Tibial artery (tissue), 4 donors: ENCODE results near the gene CNTN4.

Experiments used
- DNase-seq, 2 donors: peaks; one replicate each; pipeline ENCODE4 v3.0.0-alpha.2; 2019
- H3K27ac ChIP-seq, 2 donors: fragments of 200-600 bp; sonication (generic) in 1 of 2; 1 replicate in 1 of 2; 2 replicates in 1 of 2; pipeline ENCODE4 v1.5.1; 2018 to 2019; ENCODE audit warnings: mild to moderate bottlenecking in 1 of 2
- H3K27me3 ChIP-seq, 2 donors: fragments of 200-600 bp; sonication (generic) in 1 of 2; one replicate each; pipeline versions ENCODE4 v1.5.1 to v1.6.0; 2016 to 2019
- H3K36me3 ChIP-seq, 3 donors: fragments of 200-600 bp; sonication (generic) in 2 of 3; one replicate each; pipeline ENCODE4 v1.5.1; 2016 to 2019; ENCODE audit warnings: mild to moderate bottlenecking in 2 of 3
- H3K4me1 ChIP-seq, 4 donors: fragments of 200-600 bp; sonication (generic) in 2 of 4; 1 replicate in 3 of 4; 2 replicates in 1 of 4; pipeline ENCODE4 v1.5.1; 2016 to 2019
- H3K4me3 ChIP-seq, 2 donors: fragments of 200-600 bp; sonication (generic) in 1 of 2; 1 replicate in 1 of 2; 2 replicates in 1 of 2; pipeline ENCODE4 v1.5.1; 2018 to 2019; ENCODE audit warnings: mild to moderate bottlenecking in 2 of 2
- H3K9me3 ChIP-seq, 3 donors: fragments of 200-600 bp; sonication (generic) in 1 of 3; one replicate each; pipeline ENCODE4 v1.5.1; 2016 to 2019
- intact Hi-C: fragments of 100-400 bp; cut with DNase I; formaldehyde crosslinking; loops from one replicate; pipeline ENCODE4 v1.15.0; 2023; ENCODE audit warnings: low total_unique reads
- TF ChIP-seq, protein P1 (sequence below), 2 experiments: fragments of 200-600 bp in 1 of 2; fragments of 450-650 bp in 1 of 2; IDR thresholded peaks; one replicate each; pipeline ENCODE4 v1.5.1; 2017 to 2019; ENCODE audit warnings: antibody characterized with exemption in 2 of 2, mild to moderate bottlenecking in 1 of 2, moderate library complexity in 1 of 2

The CNTN4 gene

DNA sequence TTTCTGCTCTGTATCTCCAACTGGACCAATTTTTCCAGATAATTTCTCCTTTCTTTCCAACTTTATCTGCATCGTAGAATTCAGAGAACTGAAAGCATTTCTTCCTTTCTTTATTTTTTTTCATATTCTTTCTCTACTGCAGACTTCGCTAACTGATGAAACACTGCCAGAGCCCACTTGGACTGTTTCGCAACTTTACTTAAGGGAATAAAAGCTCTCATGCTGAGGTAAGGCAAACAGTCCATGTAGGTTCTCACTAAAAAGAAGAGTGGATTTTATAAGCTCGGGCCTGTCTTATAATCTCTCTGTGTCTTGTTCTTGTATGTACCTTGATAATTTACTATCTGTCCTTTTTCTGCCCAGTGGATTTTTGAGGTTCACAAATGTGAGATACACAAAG is 163.5 kb downstream of the CNTN4 start:
- TF ChIP-seq, protein P1, sequence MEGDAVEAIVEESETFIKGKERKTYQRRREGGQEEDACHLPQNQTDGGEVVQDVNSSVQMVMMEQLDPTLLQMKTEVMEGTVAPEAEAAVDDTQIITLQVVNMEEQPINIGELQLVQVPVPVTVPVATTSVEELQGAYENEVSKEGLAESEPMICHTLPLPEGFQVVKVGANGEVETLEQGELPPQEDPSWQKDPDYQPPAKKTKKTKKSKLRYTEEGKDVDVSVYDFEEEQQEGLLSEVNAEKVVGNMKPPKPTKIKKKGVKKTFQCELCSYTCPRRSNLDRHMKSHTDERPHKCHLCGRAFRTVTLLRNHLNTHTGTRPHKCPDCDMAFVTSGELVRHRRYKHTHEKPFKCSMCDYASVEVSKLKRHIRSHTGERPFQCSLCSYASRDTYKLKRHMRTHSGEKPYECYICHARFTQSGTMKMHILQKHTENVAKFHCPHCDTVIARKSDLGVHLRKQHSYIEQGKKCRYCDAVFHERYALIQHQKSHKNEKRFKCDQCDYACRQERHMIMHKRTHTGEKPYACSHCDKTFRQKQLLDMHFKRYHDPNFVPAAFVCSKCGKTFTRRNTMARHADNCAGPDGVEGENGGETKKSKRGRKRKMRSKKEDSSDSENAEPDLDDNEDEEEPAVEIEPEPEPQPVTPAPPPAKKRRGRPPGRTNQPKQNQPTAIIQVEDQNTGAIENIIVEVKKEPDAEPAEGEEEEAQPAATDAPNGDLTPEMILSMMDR (IDR thresholded peaks at IDR 0.05): no peak
- H3K4me1 ChIP-seq: peaks cover 0 to 9% (median 0%) of the 10 kb centered on the region in 4 donors
- peak overlapping the region; percentile 3 to 18 for H3K4me3 ChIP-seq
- no peaks in the 10 kb centered on the region for H3K27me3 ChIP-seq
- no peaks in the 10 kb centered on the region for H3K9me3 ChIP-seq
- no peaks in the 10 kb centered on the region for H3K36me3 ChIP-seq
- intact Hi-C loops: no loop called here
- DNase-seq: peak in 1 of 2 donors; percentile 30
- H3K27ac ChIP-seq: no peak overlapping the region

- H3K27me3 ChIP-seq: no peaks in the 10 kb centered on the region
- H3K4me3 ChIP-seq: no peak overlapping the region
- DNase-seq: no peak
- no peaks in the 10 kb centered on the region for H3K36me3 ChIP-seq
- no peaks in the 10 kb centered on the region for H3K9me3 ChIP-seq
- TF ChIP-seq, protein P1 (IDR thresholded peaks at IDR 0.05): no peak
- peaks cover 0 to 8% (median 0%) of the 10 kb centered on the region in 4 donors for H3K4me1 ChIP-seq
- intact Hi-C loops: no loop called here
- H3K27ac ChIP-seq: no peak overlapping the region
These were observed 167.9 kb downstream of the CNTN4 start for GRCh38 chr3:2266606-2267005.

- H3K9me3 ChIP-seq: no peaks in the 10 kb centered on the region
- H3K27ac ChIP-seq: no peak overlapping the region
- H3K36me3 ChIP-seq: no peaks in the 10 kb centered on the region
- no peaks in the 10 kb centered on the region for H3K27me3 ChIP-seq
- no peak for DNase-seq
- no peak overlapping the region for H3K4me3 ChIP-seq
- TF ChIP-seq, protein P1 (IDR thresholded peaks at IDR 0.05): no peak
- H3K4me1 ChIP-seq: no peaks in the 10 kb centered on the region
- intact Hi-C loops: no loop called here
These were observed 170.1 kb downstream of the CNTN4 start for GRCh38 chr3:2268779-2269178.

DNA sequence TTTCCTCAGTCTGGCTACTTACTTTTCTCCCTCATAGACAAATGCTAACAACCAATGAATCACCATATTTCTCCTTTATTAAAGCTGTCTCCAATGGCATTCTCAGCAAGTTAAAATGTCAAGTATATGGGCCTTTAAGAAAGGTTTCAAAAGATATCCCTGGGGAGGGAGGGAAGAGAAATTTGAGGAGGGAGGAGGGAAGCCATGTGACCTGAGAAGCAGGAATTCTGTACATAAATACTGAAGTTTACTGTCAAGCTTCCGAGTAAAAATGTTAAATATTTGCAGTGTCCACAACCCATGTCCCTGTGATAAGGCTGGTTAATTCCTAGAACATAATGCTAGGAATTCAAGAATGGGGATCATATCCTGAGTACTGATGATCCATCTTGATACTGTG is 175.9 kb downstream of the CNTN4 start:
- no peak for DNase-seq
- H3K27ac ChIP-seq: no peak overlapping the region
- H3K27me3 ChIP-seq: no peaks in the 10 kb centered on the region
- no peaks in the 10 kb centered on the region for H3K9me3 ChIP-seq
- H3K4me1 ChIP-seq: no peaks in the 10 kb centered on the region
- intact Hi-C loops: no loop called here
- TF ChIP-seq, protein P1 (IDR thresholded peaks at IDR 0.05): no peak
- H3K4me3 ChIP-seq: no peak overlapping the region
- H3K36me3 ChIP-seq: no peaks in the 10 kb centered on the region

- Histone ChIP-seq H3K4me1 (no peaks in the 10 kb centered on the region), H3K9me3 (no peaks in the 10 kb centered on the region), H3K36me3 (no peaks in the 10 kb centered on the region), H3K27ac (no peak overlapping the region), H3K4me3 (no peak overlapping the region), H3K27me3 (no peaks in the 10 kb centered on the region)
- DNase-seq: no peak
- intact Hi-C loops: no loop called here
- TF ChIP-seq, protein P1 (IDR thresholded peaks at IDR 0.05): no peak
These were observed 185.2 kb downstream of the CNTN4 start for GRCh38 chr3:2283818-2284217.

GRCh38 chr3:2300938-2301337 is 202.3 kb downstream of the CNTN4 start:
- no peaks in the 10 kb centered on the region for H3K9me3 ChIP-seq
- intact Hi-C loops: no loop called here
- H3K27ac ChIP-seq: no peak overlapping the region
- DNase-seq: no peak
- no peaks in the 10 kb centered on the region for H3K27me3 ChIP-seq
- no peaks in the 10 kb centered on the region for H3K4me1 ChIP-seq
- TF ChIP-seq, protein P1 (IDR thresholded peaks at IDR 0.05): no peak
- no peak overlapping the region for H3K4me3 ChIP-seq
- H3K36me3 ChIP-seq: no peaks in the 10 kb centered on the region
